Measurements from ENCODE around the gene PCID2.

The PCID2 gene

DNA sequence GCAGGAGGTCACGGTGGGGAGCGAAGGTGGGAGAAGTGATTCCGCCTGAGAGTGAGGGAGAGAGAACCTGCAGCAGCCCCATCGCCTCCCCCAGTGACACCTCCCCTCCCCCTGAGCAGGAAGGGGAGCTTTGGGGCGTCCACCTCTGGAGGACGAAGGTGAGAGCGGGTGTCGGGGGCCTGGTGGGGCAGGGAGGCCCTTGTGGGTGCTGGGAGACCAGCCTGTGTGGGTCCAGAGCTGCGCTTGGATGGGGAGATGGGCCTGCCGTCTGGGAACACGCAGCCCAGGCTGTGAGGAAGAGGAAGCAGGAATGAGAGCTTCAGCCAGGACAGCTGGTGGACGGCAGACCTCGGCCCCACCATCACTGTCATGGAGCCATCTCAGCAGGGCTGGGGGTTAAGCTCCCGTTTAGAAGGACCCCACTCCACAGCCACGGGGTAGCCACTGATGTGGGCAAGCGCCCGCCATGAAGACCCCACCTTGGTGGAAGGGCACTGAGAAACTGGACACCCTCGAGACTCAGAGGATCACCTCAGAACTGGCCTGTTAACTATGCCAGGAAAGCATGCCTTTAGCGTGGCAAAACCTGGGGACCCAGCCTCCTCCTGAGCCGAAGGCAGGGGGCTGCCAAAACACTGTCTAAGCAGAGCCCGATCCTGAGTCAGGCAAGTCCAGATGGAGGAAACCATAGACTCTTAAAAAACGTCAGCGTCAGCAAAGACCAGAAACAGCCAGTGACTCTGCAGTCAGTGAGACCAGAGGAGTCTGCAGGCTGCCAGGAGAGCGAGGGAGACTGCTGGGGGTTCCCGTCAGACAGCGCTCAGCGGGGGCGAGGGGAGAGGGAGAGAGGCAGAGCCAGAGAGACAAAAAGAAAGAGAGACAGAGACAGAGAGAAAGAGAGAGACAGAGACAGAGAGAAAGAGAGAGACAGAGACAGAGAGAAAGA, 56.5 kb downstream of the PCID2 start:
- H3K4me2 ChIP-seq (ENCODE audit: low read depth, low read length, poor library complexity, severe bottlenecking), result no peak overlapping the region
- no peaks in the 10 kb centered on the region for H3K27me3 ChIP-seq (ENCODE audit: low read length)
- H3K27ac ChIP-seq (ENCODE audit: low read depth, low read length), result no peak overlapping the region
- no peaks in the 10 kb centered on the region for H3K36me3 ChIP-seq (ENCODE audit: low read length)
- no peaks in the 10 kb centered on the region for H3K9me3 ChIP-seq (ENCODE audit: insufficient read depth, low read length)
- H3K79me2 ChIP-seq (ENCODE audit: insufficient read depth, low read length), result no peaks in the 10 kb centered on the region
- no peak for TF ChIP-seq EZH2phosphoT487 (conservative IDR thresholded peaks at IDR 0.05; ENCODE audit: low read length)
- TF ChIP-seq CTCF (IDR thresholded peaks at IDR 0.05; ENCODE audit: insufficient read depth, low read length, poor library complexity, severe bottlenecking), result no peak
- no peaks in the 10 kb centered on the region for H4K20me1 ChIP-seq (ENCODE audit: low read depth, low read length)
- no peaks in the 10 kb centered on the region for H3K9me2 ChIP-seq (replicated peaks; ENCODE audit: insufficient read depth, low read length)
- H3K4me3 ChIP-seq (ENCODE audit: insufficient read depth, low read length, poor library complexity, severe bottlenecking), result no peak overlapping the region
- no peak overlapping the region for H2AFZ ChIP-seq (ENCODE audit: low read depth, low read length, severe bottlenecking)
- H3K9ac ChIP-seq (ENCODE audit: low read length), result no peak overlapping the region
- H3F3A ChIP-seq (ENCODE audit: insufficient read depth), result no peaks in the 10 kb centered on the region

GRCh38 chr13:113150550-113151365, 57.7 kb downstream of the PCID2 start:
- H3K9ac ChIP-seq (ENCODE audit: low read length), result no peak overlapping the region
- H3K27me3 ChIP-seq (ENCODE audit: low read length), result no peaks in the 10 kb centered on the region
- no peaks in the 10 kb centered on the region for H4K20me1 ChIP-seq (ENCODE audit: low read depth, low read length)
- H2AFZ ChIP-seq (ENCODE audit: low read depth, low read length, severe bottlenecking), result no peak overlapping the region
- no peak for TF ChIP-seq CTCF (IDR thresholded peaks at IDR 0.05; ENCODE audit: insufficient read depth, low read length, poor library complexity, severe bottlenecking)
- TF ChIP-seq EZH2phosphoT487 (conservative IDR thresholded peaks at IDR 0.05; ENCODE audit: low read length), result no peak
- H3K36me3 ChIP-seq (ENCODE audit: low read length), result no peaks in the 10 kb centered on the region
- no peaks in the 10 kb centered on the region for H3K79me2 ChIP-seq (ENCODE audit: insufficient read depth, low read length)
- no peaks in the 10 kb centered on the region for H3K9me3 ChIP-seq (ENCODE audit: insufficient read depth, low read length)
- no peak overlapping the region for H3K4me3 ChIP-seq (ENCODE audit: insufficient read depth, low read length, poor library complexity, severe bottlenecking)
- H3K27ac ChIP-seq (ENCODE audit: low read depth, low read length), result no peak overlapping the region
- no peaks in the 10 kb centered on the region for H3F3A ChIP-seq (ENCODE audit: insufficient read depth)
- H3K9me2 ChIP-seq (replicated peaks; ENCODE audit: insufficient read depth, low read length), result no peaks in the 10 kb centered on the region
- H3K4me2 ChIP-seq (ENCODE audit: low read depth, low read length, poor library complexity, severe bottlenecking), result no peak overlapping the region

GRCh38 chr13:113149711-113150549, 58.5 kb downstream of the PCID2 start:
- Histone ChIP-seq H2AFZ (ENCODE audit: low read depth, low read length, severe bottlenecking) (no peak overlapping the region), H4K20me1 (ENCODE audit: low read depth, low read length) (no peaks in the 10 kb centered on the region), H3K4me3 (ENCODE audit: insufficient read depth, low read length, poor library complexity, severe bottlenecking) (no peak overlapping the region), H3K9me2 (replicated peaks; ENCODE audit: insufficient read depth, low read length) (no peaks in the 10 kb centered on the region), H3K36me3 (ENCODE audit: low read length) (no peaks in the 10 kb centered on the region), H3F3A (ENCODE audit: insufficient read depth) (no peaks in the 10 kb centered on the region), H3K4me2 (ENCODE audit: low read depth, low read length, poor library complexity, severe bottlenecking) (no peak overlapping the region), H3K79me2 (ENCODE audit: insufficient read depth, low read length) (no peaks in the 10 kb centered on the region), H3K27ac (ENCODE audit: low read depth, low read length) (no peak overlapping the region), H3K9me3 (ENCODE audit: insufficient read depth, low read length) (no peaks in the 10 kb centered on the region), H3K27me3 (ENCODE audit: low read length) (no peaks in the 10 kb centered on the region), H3K9ac (ENCODE audit: low read length) (no peak overlapping the region)
- TF ChIP-seq EZH2phosphoT487 (conservative IDR thresholded peaks at IDR 0.05; ENCODE audit: low read length), result no peak
- TF ChIP-seq CTCF (IDR thresholded peaks at IDR 0.05; ENCODE audit: insufficient read depth, low read length, poor library complexity, severe bottlenecking), result no peak
